ENCODE measurements around the gene TMC7. TPM values are rescaled to one million over a fixed set of nuclear protein-coding genes. Genes with fewer than 3 reads are reported as not detected.

The TMC7 gene
- total RNA-seq, 1 experiment from 2014 or later, result 4.3 TPM

DNA sequence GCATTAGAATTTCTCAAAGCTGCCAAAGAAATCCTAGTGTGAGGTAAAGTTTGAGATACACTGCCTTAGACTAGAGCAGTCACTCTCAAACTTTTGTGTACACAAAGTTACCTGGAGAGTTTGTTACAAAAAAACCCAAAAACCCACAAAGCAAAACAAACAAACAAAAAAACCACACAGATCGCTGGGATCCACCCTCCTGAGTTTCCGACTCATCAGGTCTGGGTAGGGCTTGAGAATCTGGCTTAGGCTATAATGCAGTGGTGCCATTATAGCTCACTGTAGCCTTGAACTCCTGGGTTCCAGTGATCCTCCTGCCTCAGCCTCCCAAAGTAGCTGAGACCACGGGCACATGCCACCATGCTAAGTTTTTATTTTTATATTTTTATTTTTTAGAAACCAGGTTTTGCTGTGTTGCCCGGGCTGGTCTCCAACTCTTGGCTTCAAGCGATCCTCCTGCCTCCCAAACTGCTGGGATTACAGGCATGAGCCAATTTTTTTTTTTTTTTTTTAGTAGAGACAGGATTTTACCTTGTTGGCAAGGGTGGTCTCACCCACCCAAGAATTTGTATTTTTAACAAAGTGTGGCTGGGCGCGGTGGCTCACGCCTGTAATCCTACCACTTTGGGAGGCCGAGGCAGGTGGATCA lies 35.2 kb upstream of the TMC7 start:
- no peak overlapping the region for H3K4ac ChIP-seq (ENCODE audit: low read depth, low read length)
- H2AK5ac ChIP-seq (ENCODE audit: insufficient read length, low read length), result no peak overlapping the region
- H3K4me1 ChIP-seq (ENCODE audit: insufficient read depth, low read length), result no peaks in the 10 kb centered on the region
- Mint-ChIP-seq H3K9me3 (peaks cover 0 to 4% of the 10 kb centered on the region in 2 experiments; a peak in 1 of 5 replicates), H3K4me1 (peaks cover 9 to 14% of the 10 kb centered on the region in 2 experiments), H3K27ac (no peak overlapping the region), H3K4me3 (no peak overlapping the region), H3K36me3 (ENCODE audit: insufficient read depth in 1 of 3, low read depth in 3 of 3) (no peaks in the 10 kb centered on the region), H3K27me3 (ENCODE audit: low read depth) (no peaks in the 10 kb centered on the region; the same call in 1 of the 2 replicates)
- no peak for DNase-seq
- no peak overlapping the region for H3K27ac ChIP-seq (ENCODE audit: insufficient read length, low read depth, low read length)
- no peak overlapping the region for H2BK5ac ChIP-seq (ENCODE audit: insufficient read length, low read length)
- no peak overlapping the region for H2BK20ac ChIP-seq (ENCODE audit: low read depth, low read length, poor library complexity, severe bottlenecking)
- H3K56ac ChIP-seq (ENCODE audit: insufficient read length, low read depth, low read length), result no peak overlapping the region
- H2AFZ ChIP-seq (ENCODE audit: low read length), result no peak overlapping the region
- no peak overlapping the region for H2BK120ac ChIP-seq (ENCODE audit: low read depth, low read length, poor library complexity, severe bottlenecking)
- H4K8ac ChIP-seq (replicated peaks; ENCODE audit: insufficient read length, low read depth, low read length), result no peak overlapping the region
- H4K5ac ChIP-seq (ENCODE audit: insufficient read length, low read depth, low read length), result no peak overlapping the region
- no peak overlapping the region for H2BK15ac ChIP-seq (ENCODE audit: low read depth, low read length)
- H3K4me2 ChIP-seq (ENCODE audit: insufficient read depth, insufficient read length, low read length), result no peak overlapping the region
- no peaks in the 10 kb centered on the region for H3K79me2 ChIP-seq (ENCODE audit: insufficient read depth, low read length)
- H3K27me3 ChIP-seq (ENCODE audit: insufficient read depth, low read length), result no peaks in the 10 kb centered on the region
- TF ChIP-seq, protein P1, sequence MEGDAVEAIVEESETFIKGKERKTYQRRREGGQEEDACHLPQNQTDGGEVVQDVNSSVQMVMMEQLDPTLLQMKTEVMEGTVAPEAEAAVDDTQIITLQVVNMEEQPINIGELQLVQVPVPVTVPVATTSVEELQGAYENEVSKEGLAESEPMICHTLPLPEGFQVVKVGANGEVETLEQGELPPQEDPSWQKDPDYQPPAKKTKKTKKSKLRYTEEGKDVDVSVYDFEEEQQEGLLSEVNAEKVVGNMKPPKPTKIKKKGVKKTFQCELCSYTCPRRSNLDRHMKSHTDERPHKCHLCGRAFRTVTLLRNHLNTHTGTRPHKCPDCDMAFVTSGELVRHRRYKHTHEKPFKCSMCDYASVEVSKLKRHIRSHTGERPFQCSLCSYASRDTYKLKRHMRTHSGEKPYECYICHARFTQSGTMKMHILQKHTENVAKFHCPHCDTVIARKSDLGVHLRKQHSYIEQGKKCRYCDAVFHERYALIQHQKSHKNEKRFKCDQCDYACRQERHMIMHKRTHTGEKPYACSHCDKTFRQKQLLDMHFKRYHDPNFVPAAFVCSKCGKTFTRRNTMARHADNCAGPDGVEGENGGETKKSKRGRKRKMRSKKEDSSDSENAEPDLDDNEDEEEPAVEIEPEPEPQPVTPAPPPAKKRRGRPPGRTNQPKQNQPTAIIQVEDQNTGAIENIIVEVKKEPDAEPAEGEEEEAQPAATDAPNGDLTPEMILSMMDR (conservative IDR thresholded peaks at IDR 0.05), result no peak
- H3K9ac ChIP-seq (ENCODE audit: extremely low read depth, insufficient read length, low read length), result no peak overlapping the region
- H2BK12ac ChIP-seq (ENCODE audit: insufficient read length, low read depth, low read length), result no peak overlapping the region
- H3K14ac ChIP-seq (ENCODE audit: insufficient read depth, low read length), result no peak overlapping the region
- no peak overlapping the region for H3T11ph ChIP-seq (ENCODE audit: low read length)
- H4K20me1 ChIP-seq (ENCODE audit: control insufficient read depth, insufficient read depth, insufficient read length), result no peaks in the 10 kb centered on the region
- H3K9me3 ChIP-seq (ENCODE audit: control insufficient read depth, low read depth, low read length), result no peaks in the 10 kb centered on the region
- no CpG with 5 or more reads among the region's 9 CpGs for WGBS (ENCODE audit: extremely low coverage, insufficient read length, low lambda C conversion rate)
- no peak overlapping the region for H3K23ac ChIP-seq (ENCODE audit: insufficient read length, low read depth, low read length)
- H3K79me1 ChIP-seq (ENCODE audit: insufficient read depth, low read depth, low read length, poor library complexity, severe bottlenecking), result no peaks in the 10 kb centered on the region
- H3K23me2 ChIP-seq (ENCODE audit: insufficient read length, low read depth, low read length, poor library complexity, severe bottlenecking), result no peaks in the 10 kb centered on the region
- H4K91ac ChIP-seq (ENCODE audit: insufficient read length, low read depth, low read length), result no peak overlapping the region
- no peak overlapping the region for H3K18ac ChIP-seq (ENCODE audit: insufficient read length, low read depth, low read length)
